Spleen (tissue), 11 donors: Measurements from ENCODE around the gene CDK3. TPM values are rescaled to one million over a fixed set of nuclear protein-coding genes. Genes with fewer than 3 reads are reported as not detected.
"Not testable (repeated sequence)": the region's sequence is repeated elsewhere in the genome, so short reads cannot be mapped to it uniquely, and the experiment has no call there.

ENCODE experiments used
- DNase-seq: peaks from one replicate; pipeline ENCODE4 v3.0.0-alpha.2; 2020
- H3K27ac ChIP-seq, 8 donors: fragments of 200-600 bp; sonication (generic) in 7 of 8; 1 replicate in 4 of 8; 2 replicates in 4 of 8; pipeline versions ENCODE4 v1.5.0 to v1.8.0; 2016 to 2021; ENCODE audit warnings: inconsistent platforms in 4 of 8, mild to moderate bottlenecking in 4 of 8, moderate library complexity in 1 of 8
- H3K27me3 ChIP-seq, 7 donors: fragments of 200-600 bp; sonication (generic) in 6 of 7; replicated peaks in 1 of 7; 1 replicate in 4 of 7; 2 replicates in 3 of 7; pipeline versions ENCODE4 v1.5.0 to v1.8.0; 2016 to 2021; ENCODE audit warnings: inconsistent platforms in 3 of 7, mild to moderate bottlenecking in 1 of 7
- H3K36me3 ChIP-seq, 6 donors: fragments of 200-600 bp; sonication (generic) in 5 of 6; 1 replicate in 4 of 6; 2 replicates in 2 of 6; pipeline versions ENCODE4 v1.5.0 to v1.8.0; 2016 to 2021; ENCODE audit warnings: inconsistent platforms in 2 of 6
- H3K4me1 ChIP-seq, 6 donors: fragments of 200-600 bp; sonication (generic) in 5 of 6; 1 replicate in 3 of 6; 2 replicates in 3 of 6; pipeline versions ENCODE4 v1.5.0 to v1.8.0; 2016 to 2021; ENCODE audit warnings: inconsistent platforms in 3 of 6
- H3K4me3 ChIP-seq, 8 donors: fragments of 200-600 bp; sonication (generic) in 7 of 8; 1 replicate in 4 of 8; 2 replicates in 4 of 8; pipeline versions ENCODE4 v1.5.0 to v1.8.0; 2016 to 2021; ENCODE audit warnings: inconsistent platforms in 4 of 8, mild to moderate bottlenecking in 4 of 8, moderate library complexity in 2 of 8
- H3K9me3 ChIP-seq, 8 donors: fragments of 200-600 bp; sonication (generic) in 7 of 8; 1 replicate in 4 of 8; 2 replicates in 4 of 8; pipeline versions ENCODE4 v1.5.0 to v1.8.0; 2016 to 2021; ENCODE audit warnings: inconsistent platforms in 4 of 8
- CTCF ChIP-seq, 11 experiments: fragments of 200-600 bp in 7 of 11; fragments of 450-650 bp in 4 of 11; sonication (generic) in 4 of 11; IDR thresholded peaks in 8 of 11; conservative IDR thresholded peaks in 3 of 11; 1 replicate in 7 of 11; 2 replicates in 4 of 11; pipeline versions ENCODE4 v1.4.0 to v1.8.0; 2016 to 2021; ENCODE audit warnings: antibody characterized with exemption in 11 of 11, inconsistent platforms in 4 of 11, mild to moderate bottlenecking in 1 of 11
- POLR2A ChIP-seq, 3 donors: fragments of 450-650 bp; IDR thresholded peaks; one replicate each; pipeline ENCODE4 v1.5.1; 2017; ENCODE audit warnings: antibody characterized with exemption in 3 of 3, mild to moderate bottlenecking in 1 of 3
- POLR2AphosphoS5 ChIP-seq, 3 donors: sonication (generic); formaldehyde crosslinking; IDR thresholded peaks; one replicate each; pipeline ENCODE4 v1.5.1; 2017; ENCODE audit warnings: antibody characterized with exemption in 3 of 3
- WGBS, 5 donors: extraction: QIAGEN DNeasy Blood & Tissue Kit in 3 of 5; methylation state at CpG; one replicate each; pipeline versions ENCODE4 v1.1.5 to v1.1.7; 2013 to 2018; 5-methylcytosine and 5-hydroxymethylcytosine counted together
- intact Hi-C: fragments of 100-400 bp; cut with DNase I; formaldehyde crosslinking; loops from one replicate; pipeline ENCODE4 v1.15.0; 2023; ENCODE audit warnings: low total_unique reads
- polyA plus RNA-seq, 3 donors: library from polyadenylated mRNA; stranded (reverse); fragments of 200-250 nt; gene quantifications; one replicate each; pipeline ENCODE4 v1.2.1, GENCODE V29; 2013
- total RNA-seq, 7 donors: library from RNA; depleted of rRNA in 3 of 7; stranded (reverse); fragments of >200 nt in 3 of 7; fragmentation: NEBNext Ultra II Directional in 4 of 7; extraction: Animal tissue kit (Norgen Biotek cat#: 25700) in 4 of 7; gene quantifications; one replicate each; pipeline versions ENCODE4 v1.1.0 to v1.2.1, GENCODE V29; 2016 to 2021
- donor health status: healthy with polysubstance abuse.
- donor health status: DM: no; HTN: no; CAD: no; lungs with moderate emphysema.
- donor health status: DM: no; HTN: no; CAD: no.
- donor health status: Bipolar disorder and iron deficiency.
- donor health status: healthy.
- donor health status: DM: no; HTN: no; CAD: no.
- donor health status: DM: yes; HTN: yes; CAD: no.

Gene CDK3
- total and polyA plus RNA-seq, 10 donors = 6.7 to 39.8 (median 9.1) TPM

- no peak for DNase-seq
- Histone ChIP-seq H3K9me3 (no peaks in the 10 kb centered on the region), H3K27ac (no peak overlapping the region), H3K36me3 (peaks cover 4 to 91% (median 77%) of the 10 kb centered on the region in 6 donors), H3K27me3 (no peaks in the 10 kb centered on the region), H3K4me3 (no peak overlapping the region), H3K4me1 (no peaks in the 10 kb centered on the region)
- TF ChIP-seq POLR2A (IDR thresholded peaks at IDR 0.05) = no peak
- TF ChIP-seq CTCF (IDR thresholded peaks at IDR 0.05 in 8 of 11, conservative IDR thresholded peaks at IDR 0.05 in 3 of 11) = no peak
- TF ChIP-seq POLR2AphosphoS5 (IDR thresholded peaks at IDR 0.05) = no peak
- WGBS, 5 donors = 70 to 92% (median 85%) methylated on average over 6 of the region's 6 CpGs
- intact Hi-C loops = no loop called here
Observed at GRCh38 chr17:76040376-76040775, 39.7 kb downstream of the CDK3 start.

DNA sequence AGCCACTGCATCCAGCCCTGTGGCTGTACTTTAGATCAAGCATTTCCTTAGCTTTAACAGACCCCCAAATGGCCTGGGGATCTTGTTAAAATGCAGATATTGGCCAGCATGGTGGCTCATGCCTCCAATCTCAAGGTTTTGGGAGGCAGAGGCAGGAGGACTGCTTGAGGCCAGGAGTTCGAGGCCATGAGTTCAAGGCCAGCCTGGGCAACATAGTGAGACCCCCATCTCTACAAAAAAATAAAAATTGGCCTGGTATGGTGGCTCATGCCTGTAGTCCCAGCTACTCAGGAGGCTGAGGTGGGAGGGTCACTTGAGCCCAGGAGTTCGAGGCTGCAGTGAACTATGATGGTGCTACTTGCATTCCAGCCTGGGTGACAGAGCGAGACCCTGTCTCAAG, 42.2 kb downstream of the CDK3 start:
- H3K4me3 ChIP-seq, H3K9me3 ChIP-seq, H3K27ac ChIP-seq, H3K4me1 ChIP-seq, DNase-seq, intact Hi-C loops, H3K27me3 ChIP-seq: not testable (repeated sequence)
- H3K36me3 ChIP-seq = peaks cover 12 to 100% (median 100%) of the 10 kb centered on the region in 6 donors
- 97 to 100% (median 97%) methylated on average over 3 of the region's 3 CpGs for WGBS, 5 donors

DNA sequence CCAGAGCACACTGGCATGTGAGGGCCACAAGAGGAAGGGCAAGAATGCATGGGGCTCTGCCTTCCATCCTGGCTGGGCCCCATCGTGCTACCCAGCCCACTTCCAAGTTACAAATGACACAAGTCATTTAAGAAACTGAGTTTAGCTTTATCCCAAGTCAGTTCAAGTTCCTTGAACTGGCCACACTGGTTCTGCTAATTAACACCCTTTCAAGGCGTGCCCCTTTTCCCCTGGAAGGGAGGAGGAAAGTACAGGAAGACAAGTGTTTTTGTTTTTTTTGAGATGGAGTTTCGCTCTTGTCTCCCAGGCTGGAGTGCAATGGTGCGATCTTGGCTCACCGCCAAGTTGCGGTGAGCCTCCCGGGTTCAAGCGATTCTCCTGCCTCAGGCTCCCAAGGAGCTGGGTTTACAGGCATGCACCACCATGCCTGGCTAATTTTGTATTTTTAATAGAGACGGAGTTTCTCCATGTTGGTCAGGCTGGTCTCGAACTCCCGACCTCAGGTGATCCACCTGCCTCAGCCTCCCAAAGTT, 43.9 kb downstream of the CDK3 start:
- DNase-seq, H3K4me3 ChIP-seq, H3K27me3 ChIP-seq, H3K9me3 ChIP-seq, H3K27ac ChIP-seq, intact Hi-C loops, H3K4me1 ChIP-seq: not testable (repeated sequence)
- 90 to 98% (median 94%) methylated on average over 11 of the region's 11 CpGs for WGBS, 5 donors
- peaks cover 12 to 100% (median 100%) of the 10 kb centered on the region in 6 donors for H3K36me3 ChIP-seq

DNA sequence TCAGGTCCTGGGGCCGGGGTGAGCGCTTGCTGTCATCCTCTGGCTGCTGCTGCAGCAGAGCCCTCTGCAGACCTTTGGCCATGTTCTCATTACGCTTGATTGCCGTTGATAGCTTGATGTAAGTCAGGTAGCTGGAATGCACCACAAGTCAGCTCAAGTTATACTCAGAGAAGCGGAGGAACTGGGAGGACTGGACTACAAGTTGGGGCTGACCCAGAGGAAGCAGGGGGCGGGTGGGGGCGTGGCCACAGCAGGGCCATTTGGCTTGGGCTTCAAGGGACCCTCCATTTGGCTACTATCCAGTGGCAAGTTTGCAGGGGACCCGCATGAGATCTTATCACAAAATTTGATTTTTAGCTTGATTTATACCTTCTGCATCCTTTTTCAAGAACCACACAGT, 45.4 kb downstream of the CDK3 start:
- WGBS, 5 donors = 92 to 97% (median 94%) methylated on average over 8 of the region's 8 CpGs
- H3K27me3 ChIP-seq = no peaks in the 10 kb centered on the region
- H3K27ac ChIP-seq = no peak overlapping the region
- DNase-seq = no peak
- intact Hi-C loops = no loop called here
- TF ChIP-seq POLR2AphosphoS5 (IDR thresholded peaks at IDR 0.05) = no peak
- H3K36me3 ChIP-seq = peaks cover 12 to 100% (median 100%) of the 10 kb centered on the region in 6 donors
- H3K4me1 ChIP-seq = no peaks in the 10 kb centered on the region
- no peak overlapping the region for H3K4me3 ChIP-seq
- H3K9me3 ChIP-seq = no peaks in the 10 kb centered on the region

GRCh38 chr17:76048025-76048605, 47.5 kb downstream of the CDK3 start:
- 64 to 88% (median 79%) methylated on average over 9 of the region's 9 CpGs for WGBS, 5 donors
- no peak overlapping the region for H3K4me3 ChIP-seq
- DNase-seq = no peak

More at GRCh38 chr17:76048025-76048605, 47.5 kb downstream of the CDK3 start:
- Histone ChIP-seq H3K27me3 (no peaks in the 10 kb centered on the region), H3K9me3 (no peaks in the 10 kb centered on the region), H3K27ac (no peak overlapping the region), H3K36me3 (peaks cover 12 to 100% (median 95%) of the 10 kb centered on the region in 6 donors), H3K4me1 (peaks cover 0 to 4% (median 0%) of the 10 kb centered on the region in 6 donors)
- no peak for TF ChIP-seq POLR2A (IDR thresholded peaks at IDR 0.05)
- TF ChIP-seq CTCF (IDR thresholded peaks at IDR 0.05 in 8 of 11, conservative IDR thresholded peaks at IDR 0.05 in 3 of 11) = no peak
- TF ChIP-seq POLR2AphosphoS5 (IDR thresholded peaks at IDR 0.05) = no peak
- intact Hi-C loops = no loop called here
